GM08714 (cell line): ENCODE measurements around the gene EBF4.
"Not testable (repeated sequence)": the region's sequence is repeated elsewhere in the genome, so short reads cannot be mapped to it uniquely, and the experiment has no call there.

Experiments
- H3K4me3 ChIP-seq: fragments of 200-500 bp; sonication (Bioruptor generic); 2 replicates; pipeline ENCODE4 v1.5.1; 2014; ENCODE audit warnings: mild to moderate bottlenecking, low read length, inconsistent platforms
- ZNF274 ChIP-seq: IDR thresholded peaks from 2 replicates; pipeline ENCODE4 v1.6.1; 2012; ENCODE audit warnings: mild to moderate bottlenecking, low read depth, low read length

Gene EBF4

DNA sequence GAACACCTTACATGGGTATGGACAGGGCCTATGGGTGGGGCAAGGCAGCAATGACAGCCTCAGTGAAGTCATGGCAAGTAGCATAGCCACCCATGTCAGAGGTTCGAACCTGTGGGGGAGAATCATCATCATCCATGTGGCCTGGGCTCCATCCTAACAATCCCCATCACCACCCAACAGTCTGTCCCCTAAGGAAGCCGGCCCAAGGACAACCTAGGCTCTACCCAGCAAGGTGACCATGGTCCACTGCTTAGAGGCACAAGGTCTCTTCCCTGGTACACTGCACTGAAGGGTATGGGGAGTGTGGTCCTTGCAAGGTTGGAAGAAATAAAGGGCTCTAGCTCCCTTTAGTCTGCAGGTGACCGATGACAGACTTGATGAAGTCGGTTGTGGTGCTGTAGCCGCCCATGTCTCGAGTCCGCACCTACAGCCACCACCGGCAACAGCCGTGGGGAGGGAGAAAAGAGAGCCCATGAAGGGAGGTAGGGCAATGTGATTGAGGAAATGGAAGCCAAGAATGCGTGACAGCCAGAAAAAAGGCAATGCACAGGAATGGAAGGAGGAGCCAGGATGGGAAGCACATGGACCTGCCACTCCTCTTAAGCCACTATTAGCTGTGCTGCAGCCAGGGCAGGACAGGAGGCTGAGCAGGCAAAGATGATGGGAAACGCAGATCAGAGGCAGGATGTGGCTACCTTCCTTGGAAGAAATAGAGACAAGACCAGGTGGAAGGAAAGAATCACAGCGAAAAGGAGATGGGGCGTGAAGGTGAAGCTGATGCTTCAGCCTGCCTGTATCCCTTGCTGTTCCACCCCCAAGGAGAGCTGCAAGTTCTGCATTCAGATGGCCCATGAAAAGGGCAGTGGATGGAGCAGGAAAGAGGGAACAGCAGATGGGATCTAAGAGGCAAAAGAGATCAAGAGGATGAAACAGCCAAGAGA lies 33.9 kb upstream of the EBF4 start:
- TF ChIP-seq ZNF274 = no peak
- no peak overlapping the region for H3K4me3 ChIP-seq

DNA sequence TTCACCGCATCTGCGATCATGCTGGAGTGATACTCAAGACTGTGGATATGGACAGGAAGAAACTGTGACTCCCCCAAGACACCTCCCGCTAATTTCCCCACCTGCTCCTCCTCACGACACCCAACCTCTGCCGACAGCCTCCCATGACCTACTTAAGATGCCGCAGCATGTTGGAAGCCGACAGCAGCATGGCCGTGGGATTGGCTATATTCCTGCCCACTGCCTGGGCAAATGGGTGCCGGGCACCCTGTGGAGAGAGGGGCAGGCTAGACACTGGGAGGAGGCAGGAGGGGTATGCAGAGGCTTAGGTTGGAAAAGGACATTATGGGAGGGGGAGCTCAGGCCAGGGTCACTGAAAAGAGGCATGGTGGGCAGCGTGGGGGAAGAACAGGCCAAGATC lies 33.0 kb upstream of the EBF4 start:
- no peak for TF ChIP-seq ZNF274
- H3K4me3 ChIP-seq = no peak overlapping the region

DNA sequence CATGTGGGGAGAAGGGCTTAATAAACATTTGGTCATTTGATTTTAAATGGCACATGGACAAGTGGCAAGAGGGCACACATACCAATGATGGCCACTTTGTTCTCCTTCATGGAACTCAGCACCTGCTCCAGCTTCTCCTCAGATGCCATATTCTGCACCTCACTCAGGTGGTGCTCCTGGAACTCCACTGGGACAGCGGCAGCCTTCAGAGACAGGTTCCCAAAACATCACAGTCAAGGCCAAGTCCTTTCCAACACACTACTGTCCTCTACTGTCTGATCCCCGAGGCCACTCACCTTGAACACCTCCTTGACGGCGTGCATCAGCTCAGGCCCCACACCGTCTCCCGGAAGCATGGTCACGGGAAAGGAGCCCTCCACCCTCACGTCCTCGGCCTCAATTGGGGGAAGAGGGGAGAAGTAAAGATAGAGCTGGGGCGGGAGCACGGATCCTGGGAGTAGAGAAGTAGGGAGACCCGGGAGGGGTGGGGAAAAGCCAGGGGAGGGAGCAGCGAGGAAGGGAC lies 29.2 kb upstream of the EBF4 start:
- peak overlapping the region; percentile 84 for H3K4me3 ChIP-seq
- no peak for TF ChIP-seq ZNF274

DNA sequence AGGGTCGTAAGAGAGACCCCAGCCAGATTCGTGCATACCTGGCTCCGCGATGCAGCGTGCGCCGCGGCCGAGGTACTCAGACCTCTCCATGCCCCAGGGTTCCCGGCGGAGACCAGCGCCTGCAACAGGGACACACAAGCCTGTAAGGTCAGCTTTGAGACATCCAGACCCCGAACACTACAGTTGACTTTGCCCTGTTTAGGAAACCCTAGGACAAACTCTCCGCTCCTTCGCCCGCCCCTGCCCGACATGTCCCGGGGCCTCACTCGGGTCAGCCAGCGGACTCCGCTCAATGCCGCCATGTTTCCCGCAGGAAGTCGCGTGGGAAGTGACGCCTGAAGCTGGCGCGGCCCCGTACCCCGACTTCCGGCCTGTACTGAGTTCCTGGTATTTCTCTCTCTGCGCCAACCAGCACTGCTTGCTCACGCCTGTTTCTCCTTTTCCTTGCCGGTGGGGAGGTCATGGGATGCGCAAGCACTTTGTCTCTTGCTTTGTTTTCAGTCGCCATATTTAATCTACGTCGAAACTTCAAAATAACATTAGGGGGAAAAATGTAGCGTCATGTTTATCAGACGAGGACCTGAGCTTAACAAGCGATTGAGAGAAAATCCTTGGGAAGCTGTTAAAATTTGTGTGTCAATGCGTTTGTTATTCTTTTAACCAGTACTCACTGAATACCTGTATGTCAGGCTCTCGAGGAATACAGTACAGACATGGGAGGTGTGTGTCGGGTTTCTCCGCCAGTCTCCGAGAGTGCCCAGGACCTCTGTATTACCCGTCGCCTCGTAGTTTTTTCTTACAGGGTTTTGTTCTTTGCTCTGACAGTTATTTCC lies 28.5 kb upstream of the EBF4 start, which contains the start of gene IDH3B:
Gene IDH3B (minus strand): TSS at position 330 of the 833 bp plus-strand sequence. CDS start 28 bp downstream, at position 302.
- H3K4me3 ChIP-seq = peak within 1 kb of the TSS; percentile 84
- TF ChIP-seq ZNF274 = no peak

DNA sequence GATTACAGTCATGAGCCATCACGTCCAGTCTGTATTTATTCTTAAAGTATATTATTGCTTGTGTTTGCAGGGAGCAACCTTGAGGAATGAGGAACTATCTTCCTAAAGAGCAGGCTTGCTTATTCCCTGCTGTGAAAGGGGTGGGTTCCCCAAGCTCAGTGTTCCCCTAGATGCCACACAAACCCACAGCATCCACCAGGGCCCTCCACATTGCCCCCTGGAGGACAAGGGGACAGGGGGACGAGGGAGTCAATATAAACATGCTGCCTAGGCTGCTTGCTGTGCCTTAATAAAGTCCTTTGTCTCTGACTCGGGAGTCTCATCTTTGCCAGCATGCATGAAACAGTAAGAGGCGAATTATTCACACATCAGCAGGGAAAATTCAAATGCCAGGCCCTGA lies 20.6 kb upstream of the EBF4 start:
- TF ChIP-seq ZNF274 = no peak
- no peak overlapping the region for H3K4me3 ChIP-seq

DNA sequence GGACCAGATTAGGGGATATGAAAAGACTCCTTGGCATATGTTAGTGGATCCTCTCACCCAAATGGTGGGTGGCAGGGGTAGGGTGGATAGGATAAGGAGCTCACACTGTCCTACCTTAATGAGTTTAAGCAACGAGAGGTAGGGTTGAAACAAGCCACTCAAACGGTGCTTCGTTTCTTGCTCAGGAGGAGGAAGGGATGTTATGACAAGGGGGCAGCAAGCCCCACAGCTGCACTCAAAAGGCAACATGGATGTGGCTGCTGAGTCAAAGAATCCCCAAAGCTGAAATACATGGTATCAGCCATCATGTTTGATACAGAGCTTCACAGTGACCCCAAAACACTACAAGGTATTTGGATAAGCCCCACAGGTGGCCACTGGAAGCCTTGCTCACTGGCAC lies 20.1 kb upstream of the EBF4 start:
- H3K4me3 ChIP-seq = no peak overlapping the region
- TF ChIP-seq ZNF274 = no peak

DNA sequence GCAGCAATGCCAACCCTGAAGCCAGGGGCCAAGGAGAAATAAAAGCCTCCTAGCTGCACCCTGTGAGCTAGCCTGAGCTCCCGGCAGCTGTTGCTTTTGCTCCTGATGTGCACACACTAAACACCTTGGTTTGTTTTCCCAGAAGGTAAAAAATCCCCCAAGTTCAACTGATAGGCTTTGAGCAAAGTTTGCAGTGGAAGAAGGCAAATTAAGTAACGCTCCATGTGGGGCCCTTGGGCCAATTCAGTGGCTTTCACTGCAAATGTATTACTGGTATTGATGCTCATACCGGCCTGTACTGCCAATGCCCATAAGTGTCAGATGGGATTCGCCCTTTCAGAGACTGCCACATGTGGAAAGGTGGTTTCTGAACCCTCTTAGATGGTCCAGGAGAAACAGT lies 19.1 kb upstream of the EBF4 start:
- H3K4me3 ChIP-seq = no peak overlapping the region
- TF ChIP-seq ZNF274 = no peak

DNA sequence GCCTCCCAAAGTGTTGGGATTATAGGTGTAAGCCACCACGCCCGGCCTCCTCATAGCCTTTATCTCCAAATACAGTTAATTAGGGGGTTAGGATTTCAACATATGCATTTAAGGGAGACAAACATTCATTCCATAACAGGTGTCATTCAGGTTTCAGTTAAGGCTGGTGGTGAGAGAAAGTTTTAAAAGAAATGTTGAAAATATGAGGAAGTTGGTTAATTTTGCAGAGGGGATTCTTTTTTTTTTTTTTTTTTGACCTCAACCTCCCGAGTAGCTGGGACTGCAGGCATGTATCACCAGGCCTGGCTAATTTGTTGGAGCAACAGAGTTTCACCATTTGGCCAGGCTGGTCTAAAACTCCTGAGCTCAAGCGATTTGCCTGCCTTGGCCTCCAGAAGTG lies 12.5 kb upstream of the EBF4 start:
- no peak for TF ChIP-seq ZNF274
- H3K4me3 ChIP-seq = no peak overlapping the region

DNA sequence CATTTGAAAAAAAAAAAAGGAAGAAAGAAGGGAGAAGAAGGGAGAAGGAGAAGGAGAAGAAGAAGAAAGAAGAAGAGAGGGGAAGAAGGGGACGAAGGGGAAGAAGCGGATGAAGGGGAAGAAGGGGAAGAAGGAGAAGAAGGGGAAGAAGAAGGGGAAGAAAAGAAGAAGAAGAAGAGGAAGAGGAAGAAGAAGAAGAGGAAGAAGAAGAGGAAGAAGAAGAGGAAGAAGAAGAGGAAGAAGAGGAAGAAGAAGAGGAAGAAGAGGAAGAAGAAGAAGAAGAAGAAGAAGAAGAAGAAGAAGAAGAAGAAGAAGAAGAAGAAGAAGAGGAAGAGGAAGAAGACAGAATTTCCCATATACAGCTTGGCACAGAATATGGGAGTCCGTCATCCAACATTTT lies 10.5 kb upstream of the EBF4 start:
- not testable (repeated sequence) for H3K4me3 ChIP-seq

DNA sequence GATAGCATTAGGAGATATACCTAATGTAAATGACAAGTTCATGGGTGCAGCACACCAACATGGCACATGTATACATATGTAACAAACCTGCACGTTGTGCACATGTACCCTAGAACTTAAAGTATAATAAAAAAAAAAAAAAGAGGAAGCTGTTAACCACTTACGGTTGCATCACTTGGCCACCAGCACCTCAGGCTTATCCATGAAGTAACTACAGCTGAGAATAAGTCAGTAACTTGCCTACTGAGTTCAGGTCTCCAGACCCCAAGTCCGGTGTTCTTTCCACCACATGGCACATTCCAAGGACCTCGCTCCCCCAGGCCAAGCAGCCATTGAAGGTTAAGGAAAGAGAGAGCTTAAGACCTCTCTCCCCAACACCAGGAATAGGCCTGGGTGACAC lies 7.8 kb upstream of the EBF4 start:
- H3K4me3 ChIP-seq = not testable (repeated sequence)

DNA sequence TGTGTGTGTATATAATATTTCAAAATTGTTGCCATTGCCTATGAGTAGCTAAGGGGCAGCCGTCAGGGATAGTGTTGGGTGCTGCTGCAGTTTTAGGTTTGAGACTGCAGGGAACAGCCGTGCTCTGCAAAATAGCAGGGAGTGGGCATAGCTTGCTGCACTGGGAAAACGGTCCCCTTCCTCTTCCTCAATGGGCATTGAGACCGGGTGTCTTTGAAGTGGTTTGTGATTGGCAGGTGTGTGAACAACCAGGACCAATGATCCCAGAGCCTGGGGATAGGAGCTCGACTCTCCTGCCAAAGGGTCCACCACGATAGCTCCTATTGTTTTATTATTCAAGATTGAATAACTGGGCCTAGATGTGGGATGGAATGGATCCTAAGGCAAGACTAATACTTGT lies 5.1 kb upstream of the EBF4 start:
- no peak for TF ChIP-seq ZNF274
- H3K4me3 ChIP-seq = no peak overlapping the region

DNA sequence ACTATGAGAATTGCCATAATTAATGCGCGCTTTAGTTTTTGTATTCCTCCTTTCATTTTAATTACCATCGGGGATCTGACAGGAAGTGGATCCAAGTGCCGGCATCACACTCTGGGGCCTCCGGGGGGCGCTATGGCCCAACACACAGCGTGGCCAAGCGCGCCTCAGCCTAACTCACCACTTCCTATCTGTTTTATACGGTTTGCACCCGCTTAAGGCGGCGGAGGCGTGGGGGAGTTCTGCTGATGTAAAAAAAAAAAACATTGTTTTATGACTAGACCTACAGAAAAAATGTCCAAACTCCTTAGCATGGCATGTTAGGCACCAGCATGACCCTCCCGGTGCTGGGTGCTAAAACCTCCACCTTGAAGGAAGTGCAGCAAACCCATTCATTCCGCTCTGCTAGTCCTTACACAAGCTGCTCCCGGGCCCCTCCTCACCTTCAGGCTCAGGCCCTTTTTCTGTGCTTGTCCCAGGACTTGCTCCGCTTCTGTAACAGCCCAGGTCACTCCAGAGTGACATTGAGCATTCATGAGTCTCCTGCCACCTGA lies 4.5 kb upstream of the EBF4 start:
- no peak overlapping the region for H3K4me3 ChIP-seq
- TF ChIP-seq ZNF274 = no peak

DNA sequence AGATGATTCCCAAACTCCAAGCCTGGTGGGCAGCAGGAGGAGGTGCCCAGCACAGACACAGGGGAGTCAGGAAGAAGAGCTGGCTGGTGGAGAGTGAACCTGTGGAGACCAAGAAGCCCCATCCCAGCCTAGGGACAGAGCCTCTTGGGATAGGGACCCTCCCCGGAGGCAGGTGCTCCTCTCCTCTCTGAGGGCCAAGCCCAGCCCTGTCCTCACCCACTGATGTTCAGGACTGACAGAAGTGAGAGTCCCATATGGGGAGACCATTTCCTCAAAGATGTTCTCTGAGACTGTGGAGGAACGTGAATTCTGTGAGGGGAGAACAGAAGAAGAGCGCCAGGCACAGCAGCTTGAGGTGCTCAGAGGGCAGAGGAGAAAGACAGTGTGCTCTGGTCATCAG lies 2.4 kb upstream of the EBF4 start:
- no peak overlapping the region for H3K4me3 ChIP-seq
- no peak for TF ChIP-seq ZNF274

DNA sequence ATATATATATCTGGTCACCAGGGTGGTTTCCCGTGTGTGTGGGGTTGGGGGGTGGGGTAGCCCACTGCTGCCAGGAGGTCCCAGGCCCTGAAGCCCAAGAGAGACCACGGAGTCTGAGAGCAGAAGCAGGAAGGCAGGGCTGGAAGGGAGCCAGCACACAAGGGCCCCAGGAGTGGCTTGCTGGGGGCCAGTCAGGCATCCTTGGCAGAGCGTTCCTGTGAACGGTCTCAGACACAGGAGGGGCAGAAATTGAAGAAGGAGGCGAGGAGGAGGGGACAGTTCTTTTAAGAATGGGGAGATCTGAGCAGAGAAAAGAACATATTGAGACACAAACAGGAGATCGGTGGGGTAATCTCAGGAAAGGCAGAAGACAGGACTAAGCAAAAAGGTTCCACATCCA lies 1.9 kb upstream of the EBF4 start:
- TF ChIP-seq ZNF274 = no peak
- H3K4me3 ChIP-seq = no peak overlapping the region

DNA sequence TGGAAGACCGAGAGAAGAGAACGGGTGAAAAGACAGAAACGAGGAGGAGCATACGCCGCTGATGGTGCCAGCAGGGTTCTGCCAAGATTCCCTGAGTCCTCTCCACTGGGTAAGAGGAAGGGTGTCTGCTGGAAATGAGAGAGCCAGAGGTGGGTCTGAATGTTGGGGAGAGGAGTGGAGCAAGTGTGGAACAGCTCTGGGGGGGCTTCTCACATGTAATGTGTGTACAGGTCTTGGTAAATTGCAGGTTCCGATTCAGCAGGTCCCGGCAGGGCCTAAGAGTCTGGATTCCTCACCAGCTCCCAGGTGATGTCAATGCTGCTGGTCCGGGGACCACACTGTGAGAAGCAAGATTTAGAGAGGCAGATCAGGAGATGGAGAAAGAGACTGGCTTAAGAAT lies 1.5 kb upstream of the EBF4 start:
- TF ChIP-seq ZNF274 = no peak
- H3K4me3 ChIP-seq = no peak overlapping the region

DNA sequence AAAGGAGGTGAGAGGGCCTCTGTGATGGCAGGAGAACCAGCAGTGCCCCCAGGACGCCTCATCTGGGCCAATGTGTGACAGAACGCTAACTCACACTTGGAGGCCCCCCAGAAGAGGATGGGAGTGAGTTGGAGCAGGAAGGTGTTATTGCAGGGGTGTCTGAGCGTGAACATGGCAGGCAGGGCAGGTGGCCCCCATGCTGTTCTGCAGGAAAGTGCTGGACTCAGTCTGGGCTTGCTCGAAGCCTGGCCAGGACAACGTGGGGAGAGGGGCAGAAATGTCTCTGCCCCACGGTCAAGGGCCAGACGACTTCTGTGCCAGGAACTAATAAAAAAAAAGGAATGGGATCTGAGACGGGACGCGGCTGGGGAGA lies 931 bp upstream of the EBF4 start:
- TF ChIP-seq ZNF274 = no peak
- no peak overlapping the region for H3K4me3 ChIP-seq
